ACC112 (cell line): Measurements from ENCODE around the gene ZNF333.

Experiments used
- H2AFZ ChIP-seq: fragments of 200-600 bp; sonication (generic); one replicate; pipeline ENCODE4 v1.6.0; 2017; ENCODE audit warnings: antibody characterized with exemption, low read length; ENCODE audit not compliant: unreplicated experiment
- H3K27ac ChIP-seq: fragments of 200-600 bp; sonication (generic); 2 replicates; pipeline ENCODE4 v1.5.1; 2014; ENCODE audit warnings: low read depth, mild to moderate bottlenecking, antibody characterized with exemption, low read length, moderate library complexity
- H3K27me3 ChIP-seq: fragments of 200-600 bp; sonication (generic); 2 replicates; pipeline ENCODE4 v1.6.1; 2014; ENCODE audit warnings: mild to moderate bottlenecking, antibody characterized with exemption, low read length, moderate library complexity, mixed read lengths; ENCODE audit not compliant: insufficient read depth
- H3K36me3 ChIP-seq: fragments of 200-600 bp; sonication (generic); 2 replicates; pipeline ENCODE4 v1.6.1; 2016; ENCODE audit warnings: mild to moderate bottlenecking, antibody characterized with exemption, low read length, moderate library complexity, mixed read lengths; ENCODE audit not compliant: insufficient read depth
- H3K4me1 ChIP-seq: fragments of 200-600 bp; sonication (generic); one replicate; pipeline ENCODE4 v1.6.1; 2016; ENCODE audit warnings: low read length, mixed read lengths; ENCODE audit not compliant: insufficient read depth, unreplicated experiment, control insufficient read depth
- H3K4me3 ChIP-seq: fragments of 200-600 bp; sonication (generic); 2 replicates; pipeline ENCODE4 v1.5.1; 2014; ENCODE audit warnings: mild to moderate bottlenecking, low read depth, low read length
- H3K79me2 ChIP-seq: fragments of 200-600 bp; sonication (generic); one replicate; pipeline ENCODE4 v1.6.0; 2016; ENCODE audit warnings: low read length; ENCODE audit not compliant: control insufficient read depth, unreplicated experiment, insufficient read depth

ZNF333 gene

GRCh38 chr19:14699641-14700040 lies 9.8 kb downstream of the ZNF333 start:
- Histone ChIP-seq H2AFZ (no peak overlapping the region), H3K4me1 (no peaks in the 10 kb centered on the region), H3K4me3 (no peak overlapping the region), H3K36me3 (peaks cover 19% of the 10 kb centered on the region; the same call in 1 of the 2 replicates), H3K79me2 (no peaks in the 10 kb centered on the region), H3K27me3 (no peaks in the 10 kb centered on the region), H3K27ac (no peak overlapping the region)

- peaks cover 19% of the 10 kb centered on the region; the same call in 1 of the 2 replicates for H3K36me3 ChIP-seq
- H3K27ac ChIP-seq, result no peak overlapping the region
- H3K4me1 ChIP-seq, result no peaks in the 10 kb centered on the region
- H3K4me3 ChIP-seq, result no peak overlapping the region
- no peaks in the 10 kb centered on the region for H3K27me3 ChIP-seq
- H2AFZ ChIP-seq, result no peak overlapping the region
- no peaks in the 10 kb centered on the region for H3K79me2 ChIP-seq
These were observed 11.0 kb downstream of the ZNF333 start for GRCh38 chr19:14700711-14701375.

GRCh38 chr19:14703833-14704232 lies 14.0 kb downstream of the ZNF333 start:
- H3K27me3 ChIP-seq, result no peaks in the 10 kb centered on the region
- no peaks in the 10 kb centered on the region for H3K4me1 ChIP-seq
- no peak overlapping the region for H2AFZ ChIP-seq
- no peaks in the 10 kb centered on the region for H3K79me2 ChIP-seq
- no peak overlapping the region for H3K4me3 ChIP-seq
- H3K27ac ChIP-seq, result no peak overlapping the region
- H3K36me3 ChIP-seq, result peaks cover 28% of the 10 kb centered on the region; the same call in 1 of the 2 replicates

- Histone ChIP-seq H3K27me3 (no peaks in the 10 kb centered on the region), H3K4me3 (no peak overlapping the region), H3K4me1 (no peaks in the 10 kb centered on the region), H2AFZ (no peak overlapping the region), H3K36me3 (peaks cover 34% of the 10 kb centered on the region), H3K79me2 (no peaks in the 10 kb centered on the region), H3K27ac (no peak overlapping the region)
These were observed 14.6 kb downstream of the ZNF333 start for GRCh38 chr19:14704450-14704849.

GRCh38 chr19:14715841-14716240 lies 26.0 kb downstream of the ZNF333 start:
- H3K27ac ChIP-seq, result no peak overlapping the region
- no peaks in the 10 kb centered on the region for H3K4me1 ChIP-seq
- H3K36me3 ChIP-seq, result peaks cover 43% of the 10 kb centered on the region
- H2AFZ ChIP-seq, result no peak overlapping the region
- no peak overlapping the region for H3K4me3 ChIP-seq
- no peaks in the 10 kb centered on the region for H3K79me2 ChIP-seq
- no peaks in the 10 kb centered on the region for H3K27me3 ChIP-seq

GRCh38 chr19:14718522-14719116 lies 28.8 kb downstream of the ZNF333 start:
- Histone ChIP-seq H3K27ac (no peak overlapping the region), H3K36me3 (peaks cover 55% of the 10 kb centered on the region), H3K79me2 (no peaks in the 10 kb centered on the region), H3K27me3 (no peaks in the 10 kb centered on the region), H3K4me3 (no peak overlapping the region), H2AFZ (no peak overlapping the region), H3K4me1 (no peaks in the 10 kb centered on the region)

GRCh38 chr19:14719162-14719561 lies 29.3 kb downstream of the ZNF333 start:
- Histone ChIP-seq H3K36me3 (peaks cover 55% of the 10 kb centered on the region), H3K79me2 (no peaks in the 10 kb centered on the region), H3K4me3 (no peak overlapping the region)

GRCh38 chr19:14722127-14722526 lies 32.3 kb downstream of the ZNF333 start:
- Histone ChIP-seq H2AFZ (no peak overlapping the region), H3K4me3 (no peak overlapping the region), H3K27ac (no peak overlapping the region), H3K79me2 (no peaks in the 10 kb centered on the region), H3K27me3 (no peaks in the 10 kb centered on the region), H3K36me3 (peaks cover 39% of the 10 kb centered on the region), H3K4me1 (no peaks in the 10 kb centered on the region)

More at GRCh38 chr19:14719162-14719561, 29.3 kb downstream of the ZNF333 start:
- no peaks in the 10 kb centered on the region for H3K4me1 ChIP-seq
- no peak overlapping the region for H3K27ac ChIP-seq
- no peak overlapping the region for H2AFZ ChIP-seq
- H3K27me3 ChIP-seq, result no peaks in the 10 kb centered on the region

- Histone ChIP-seq H3K36me3 (no peaks in the 10 kb centered on the region), H3K27me3 (no peaks in the 10 kb centered on the region), H3K27ac (no peak overlapping the region), H3K79me2 (no peaks in the 10 kb centered on the region), H3K4me1 (no peaks in the 10 kb centered on the region), H3K4me3 (no peak overlapping the region), H2AFZ (no peak overlapping the region)
These were observed 38.7 kb downstream of the ZNF333 start for GRCh38 chr19:14728595-14728994.

GRCh38 chr19:14731200-14731599 lies 41.4 kb downstream of the ZNF333 start:
- no peak overlapping the region for H3K27ac ChIP-seq
- no peaks in the 10 kb centered on the region for H3K27me3 ChIP-seq
- H3K79me2 ChIP-seq, result no peaks in the 10 kb centered on the region
- H3K4me1 ChIP-seq, result no peaks in the 10 kb centered on the region
- H3K36me3 ChIP-seq, result no peaks in the 10 kb centered on the region
- no peak overlapping the region for H3K4me3 ChIP-seq
- H2AFZ ChIP-seq, result no peak overlapping the region

GRCh38 chr19:14732510-14732909 lies 42.7 kb downstream of the ZNF333 start:
- Histone ChIP-seq H3K27ac (no peak overlapping the region), H3K36me3 (no peaks in the 10 kb centered on the region), H3K4me3 (no peak overlapping the region), H2AFZ (no peak overlapping the region), H3K79me2 (no peaks in the 10 kb centered on the region), H3K27me3 (no peaks in the 10 kb centered on the region), H3K4me1 (no peaks in the 10 kb centered on the region)
